NT2/D1 (cell line): Measurements from ENCODE around the gene HSPBAP1.

Experiments used
- SUZ12 ChIP-seq: IDR thresholded peaks from 2 replicates; pipeline ENCODE4 v1.6.1; 2011; ENCODE audit not compliant: insufficient read length, insufficient read depth; ENCODE audit errors: extremely low read depth
- YY1 ChIP-seq: IDR thresholded peaks from 2 replicates; pipeline ENCODE4 v1.6.1; 2011; ENCODE audit not compliant: insufficient read length, insufficient read depth
- ZNF274 ChIP-seq: IDR thresholded peaks from 2 replicates; pipeline ENCODE4 v1.6.1; 2011; ENCODE audit warnings: mild to moderate bottlenecking, low read depth, low read length

DNA sequence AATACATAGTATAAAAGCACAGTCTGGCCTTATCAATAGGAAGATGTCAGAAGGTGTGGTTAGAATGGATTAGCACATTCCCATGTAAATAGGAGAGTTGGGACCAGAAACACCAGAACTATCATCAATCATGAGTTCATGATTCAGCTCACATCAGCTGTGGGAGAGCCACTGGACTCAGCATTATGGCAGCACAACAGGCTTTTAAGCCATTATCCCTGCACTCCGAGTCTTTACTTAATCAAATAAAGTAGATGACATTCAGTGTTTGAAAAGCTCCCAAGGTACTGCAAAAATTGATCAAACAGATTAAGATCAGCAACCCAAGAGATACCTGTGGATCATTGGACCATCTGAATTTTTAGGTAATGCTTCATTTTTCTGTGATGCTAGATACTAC is 88.3 kb downstream of the HSPBAP1 start:
- TF ChIP-seq SUZ12 (no peak), ZNF274 (no peak), YY1 (no peak)
